ENCODE measurements around the gene KIF7. TPM values are rescaled to one million over a fixed set of nuclear protein-coding genes. Genes with fewer than 3 reads are reported as not detected.

Gene KIF7
- polyA plus RNA-seq, 1 of the 3 experiments (the other 2 are of a cell fraction) = 12.0 TPM

DNA sequence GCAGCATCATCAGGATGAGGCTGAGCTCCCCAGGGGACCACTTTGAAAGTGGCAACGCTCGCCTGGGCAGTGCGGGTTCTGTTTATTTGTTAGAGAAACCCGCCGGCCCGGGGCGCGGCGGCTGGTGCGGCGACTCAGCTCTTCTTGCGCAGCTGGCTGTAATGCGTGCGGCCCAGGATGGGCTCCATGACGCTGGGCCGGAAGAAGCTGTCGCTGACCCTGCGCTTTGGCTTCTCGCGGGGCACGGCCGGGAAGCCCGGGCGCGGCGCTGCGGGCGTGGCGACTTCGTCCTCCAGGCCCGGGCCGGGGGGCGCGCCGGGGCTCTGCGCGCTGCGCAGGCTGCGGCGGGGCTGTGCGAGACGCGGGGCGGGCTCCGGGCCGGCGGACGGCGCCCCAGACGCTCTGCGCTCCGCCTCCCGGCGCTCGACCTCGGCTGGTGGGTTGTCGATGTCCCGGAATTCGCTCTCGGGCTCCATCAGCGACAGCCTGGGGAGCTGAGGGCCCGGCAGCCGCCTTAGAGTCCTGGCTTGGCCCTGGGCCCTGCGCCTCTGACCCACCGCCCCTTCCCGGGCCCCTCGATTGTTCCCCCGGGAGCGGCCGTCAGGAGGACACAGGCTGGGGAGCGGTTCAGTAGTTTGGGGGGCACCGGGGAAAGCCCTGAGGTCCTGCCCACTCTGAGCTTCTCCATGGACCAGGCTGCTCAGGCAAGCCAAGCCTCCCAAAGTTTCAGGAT lies 10.3 kb upstream of the KIF7 start:
- Histone ChIP-seq H3K27me3 (ENCODE audit: insufficient read depth) (no peaks in the 10 kb centered on the region), H3K9me2 (no peaks in the 10 kb centered on the region), H3K79me2 (ENCODE audit: insufficient read depth) (no peaks in the 10 kb centered on the region), H3K9ac (no peak overlapping the region), H3K4me1 (ENCODE audit: control insufficient read depth in 1 of 2, insufficient read depth in 2 of 2, low read depth in 1 of 2, low read length in 1 of 2) (peaks cover 12 to 19% of the 10 kb centered on the region in 2 experiments; a peak in 3 of 4 replicates), H3K9me3 (no peaks in the 10 kb centered on the region), H3K4me2 (no peak overlapping the region), H3K4me3 (ENCODE audit: low read depth in 2 of 2, low read length in 1 of 2) (peak overlapping the region in 1 of 2 experiments; percentile 37; a peak in 2 of 4 replicates), H4K20me1 (ENCODE audit: insufficient read depth) (no peaks in the 10 kb centered on the region), H3F3A (replicated peaks; ENCODE audit: insufficient read depth) (peaks cover 22% of the 10 kb centered on the region), H3K36me3 (replicated peaks in 1 of 2; ENCODE audit: control insufficient read depth in 1 of 2, insufficient read depth in 2 of 2, low read length in 1 of 2) (no peaks in the 10 kb centered on the region), H3K27ac (ENCODE audit: low read depth in 2 of 2, low read length in 1 of 2) (no peak overlapping the region; a peak in 1 of 4 replicates), H2AFZ (ENCODE audit: low read depth) (peak overlapping the region; percentile 83; the same call in 1 of the 2 replicates)
- TF ChIP-seq, protein P1, sequence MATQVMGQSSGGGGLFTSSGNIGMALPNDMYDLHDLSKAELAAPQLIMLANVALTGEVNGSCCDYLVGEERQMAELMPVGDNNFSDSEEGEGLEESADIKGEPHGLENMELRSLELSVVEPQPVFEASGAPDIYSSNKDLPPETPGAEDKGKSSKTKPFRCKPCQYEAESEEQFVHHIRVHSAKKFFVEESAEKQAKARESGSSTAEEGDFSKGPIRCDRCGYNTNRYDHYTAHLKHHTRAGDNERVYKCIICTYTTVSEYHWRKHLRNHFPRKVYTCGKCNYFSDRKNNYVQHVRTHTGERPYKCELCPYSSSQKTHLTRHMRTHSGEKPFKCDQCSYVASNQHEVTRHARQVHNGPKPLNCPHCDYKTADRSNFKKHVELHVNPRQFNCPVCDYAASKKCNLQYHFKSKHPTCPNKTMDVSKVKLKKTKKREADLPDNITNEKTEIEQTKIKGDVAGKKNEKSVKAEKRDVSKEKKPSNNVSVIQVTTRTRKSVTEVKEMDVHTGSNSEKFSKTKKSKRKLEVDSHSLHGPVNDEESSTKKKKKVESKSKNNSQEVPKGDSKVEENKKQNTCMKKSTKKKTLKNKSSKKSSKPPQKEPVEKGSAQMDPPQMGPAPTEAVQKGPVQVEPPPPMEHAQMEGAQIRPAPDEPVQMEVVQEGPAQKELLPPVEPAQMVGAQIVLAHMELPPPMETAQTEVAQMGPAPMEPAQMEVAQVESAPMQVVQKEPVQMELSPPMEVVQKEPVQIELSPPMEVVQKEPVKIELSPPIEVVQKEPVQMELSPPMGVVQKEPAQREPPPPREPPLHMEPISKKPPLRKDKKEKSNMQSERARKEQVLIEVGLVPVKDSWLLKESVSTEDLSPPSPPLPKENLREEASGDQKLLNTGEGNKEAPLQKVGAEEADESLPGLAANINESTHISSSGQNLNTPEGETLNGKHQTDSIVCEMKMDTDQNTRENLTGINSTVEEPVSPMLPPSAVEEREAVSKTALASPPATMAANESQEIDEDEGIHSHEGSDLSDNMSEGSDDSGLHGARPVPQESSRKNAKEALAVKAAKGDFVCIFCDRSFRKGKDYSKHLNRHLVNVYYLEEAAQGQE (IDR thresholded peaks at IDR 0.05; ENCODE audit: low read depth, low read length) = no peak
- TF ChIP-seq YY1 (IDR thresholded peaks at IDR 0.05; ENCODE audit: low read depth) (no peak), GATA2 (CRISPR knock-in tag; IDR thresholded peaks at IDR 0.05) (no peak), CHD2 (IDR thresholded peaks at IDR 0.05; ENCODE audit: low read length, partially characterized antibody) (peak; percentile 66)
- ChIA-PET CTCF (interaction anchor here (0.6 to 2.1 kb wide), 7 partner anchors 12 to 1237 kb away, joined by 3 to 12 read pairs (median 3); partner anchors contain the start of genes MESP1 and TICRR), POLR2A (interaction anchor here (0.6 to 1.3 kb wide), 7 partner anchors 11 to 228 kb away, joined by 3 to 5 read pairs (median 3); partner anchors contain the start of gene AP3S2)
- DNase-seq = peak; percentile 91
- WGBS (ENCODE audit: low lambda C conversion rate) = 46% methylated on average over 10 of the region's 72 CpGs

GRCh38 chr15:89664441-89665350 lies 9.4 kb upstream of the KIF7 start:
- no peaks in the 10 kb centered on the region for H3K36me3 ChIP-seq (replicated peaks in 1 of 2; ENCODE audit: control insufficient read depth in 1 of 2, insufficient read depth in 2 of 2, low read length in 1 of 2)
- ChIA-PET POLR2A (interaction anchor here (0.6 to 1.3 kb wide), 4 partner anchors 12 to 214 kb away, joined by 3 to 5 read pairs (median 3); no protein-coding TSS in a partner anchor), CTCF (interaction anchor here (0.6 to 2.1 kb wide), 5 partner anchors 13 to 313 kb away, joined by 3 to 12 read pairs (median 3); partner anchors contain the start of gene MESP1)
- H3K4me3 ChIP-seq (ENCODE audit: low read depth in 2 of 2, low read length in 1 of 2) = no peak overlapping the region
- H3K4me1 ChIP-seq (ENCODE audit: control insufficient read depth in 1 of 2, insufficient read depth in 2 of 2, low read depth in 1 of 2, low read length in 1 of 2) = peaks cover 12 to 19% of the 10 kb centered on the region in 2 experiments; a peak in 3 of 4 replicates
- 0 out of 2 replicates have a peak overlapping the region, but pooled peaks have one; percentile 83 for H2AFZ ChIP-seq (ENCODE audit: low read depth)
- no peaks in the 10 kb centered on the region for H3K79me2 ChIP-seq (ENCODE audit: insufficient read depth)
- H3F3A ChIP-seq (replicated peaks; ENCODE audit: insufficient read depth) = peaks cover 22% of the 10 kb centered on the region
- DNase-seq = no peak
- 92% methylated on average over 13 of the region's 13 CpGs for WGBS (ENCODE audit: low lambda C conversion rate)
- H3K27ac ChIP-seq (ENCODE audit: low read depth in 2 of 2, low read length in 1 of 2) = no peak overlapping the region
- H3K27me3 ChIP-seq (ENCODE audit: insufficient read depth) = no peaks in the 10 kb centered on the region
- H4K20me1 ChIP-seq (ENCODE audit: insufficient read depth) = no peaks in the 10 kb centered on the region
- no peak for TF ChIP-seq TCF12 (IDR thresholded peaks at IDR 0.05)
- TF ChIP-seq SMC3 (IDR thresholded peaks at IDR 0.05; ENCODE audit: low read depth, low read length) = no peak
- TF ChIP-seq RAD21 (IDR thresholded peaks at IDR 0.05; ENCODE audit: low read length) = no peak
- TF ChIP-seq CHD2 (IDR thresholded peaks at IDR 0.05; ENCODE audit: low read length, partially characterized antibody) = no peak
- TF ChIP-seq MEF2A (IDR thresholded peaks at IDR 0.05; ENCODE audit: borderline replicate concordance, low read depth) = no peak
- TF ChIP-seq ELF1 (IDR thresholded peaks at IDR 0.05) = no peak
- no peak for TF ChIP-seq RCOR1 (IDR thresholded peaks at IDR 0.05; ENCODE audit: low read length)
- TF ChIP-seq, protein P2, sequence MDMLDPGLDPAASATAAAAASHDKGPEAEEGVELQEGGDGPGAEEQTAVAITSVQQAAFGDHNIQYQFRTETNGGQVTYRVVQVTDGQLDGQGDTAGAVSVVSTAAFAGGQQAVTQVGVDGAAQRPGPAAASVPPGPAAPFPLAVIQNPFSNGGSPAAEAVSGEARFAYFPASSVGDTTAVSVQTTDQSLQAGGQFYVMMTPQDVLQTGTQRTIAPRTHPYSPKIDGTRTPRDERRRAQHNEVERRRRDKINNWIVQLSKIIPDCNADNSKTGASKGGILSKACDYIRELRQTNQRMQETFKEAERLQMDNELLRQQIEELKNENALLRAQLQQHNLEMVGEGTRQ (IDR thresholded peaks at IDR 0.05; ENCODE audit: borderline replicate concordance, low read depth, low read length) = no peak
- TF ChIP-seq, protein P3, sequence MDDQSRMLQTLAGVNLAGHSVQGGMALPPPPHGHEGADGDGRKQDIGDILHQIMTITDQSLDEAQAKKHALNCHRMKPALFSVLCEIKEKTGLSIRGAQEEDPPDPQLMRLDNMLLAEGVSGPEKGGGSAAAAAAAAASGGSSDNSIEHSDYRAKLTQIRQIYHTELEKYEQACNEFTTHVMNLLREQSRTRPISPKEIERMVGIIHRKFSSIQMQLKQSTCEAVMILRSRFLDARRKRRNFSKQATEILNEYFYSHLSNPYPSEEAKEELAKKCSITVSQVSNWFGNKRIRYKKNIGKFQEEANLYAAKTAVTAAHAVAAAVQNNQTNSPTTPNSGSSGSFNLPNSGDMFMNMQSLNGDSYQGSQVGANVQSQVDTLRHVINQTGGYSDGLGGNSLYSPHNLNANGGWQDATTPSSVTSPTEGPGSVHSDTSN (IDR thresholded peaks at IDR 0.05) = no peak
- TF ChIP-seq POLR2AphosphoS5 (IDR thresholded peaks at IDR 0.05; ENCODE audit: low read depth, low read length) = no peak
- no peak for TF ChIP-seq EZH2phosphoT487 (IDR thresholded peaks at IDR 0.05; ENCODE audit: borderline replicate concordance, low read depth)
- TF ChIP-seq JUND (IDR thresholded peaks at IDR 0.05) = no peak
- TF ChIP-seq, protein P4, sequence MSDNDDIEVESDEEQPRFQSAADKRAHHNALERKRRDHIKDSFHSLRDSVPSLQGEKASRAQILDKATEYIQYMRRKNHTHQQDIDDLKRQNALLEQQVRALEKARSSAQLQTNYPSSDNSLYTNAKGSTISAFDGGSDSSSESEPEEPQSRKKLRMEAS (IDR thresholded peaks at IDR 0.05; ENCODE audit: low read depth) = no peak
- no peak for TF ChIP-seq USF1 (IDR thresholded peaks at IDR 0.05; ENCODE audit: borderline replicate concordance, low read depth)
- no peak overlapping the region for H3K9ac ChIP-seq
- no peaks in the 10 kb centered on the region for H3K9me3 ChIP-seq
- H3K4me2 ChIP-seq = no peak overlapping the region
- no peaks in the 10 kb centered on the region for H3K9me2 ChIP-seq

Data from SK-N-SH (cell line).